Progenitor cell of endocrine pancreas (in vitro differentiated cells): Measurements from ENCODE around the gene SPTB. TPM values are rescaled to one million over a fixed set of nuclear protein-coding genes. Genes with fewer than 3 reads are reported as not detected.
A peak's percentile ranks its signal among the peaks of the same experiment; 100 is the strongest.

Experiments used
- DNase-seq: peaks from one replicate; pipeline ENCODE4 v3.0.0; 2021; ENCODE audit warnings: low spot score; ENCODE audit not compliant: unreplicated experiment
- H3K27ac Mint-ChIP-seq: 2 replicates; pipeline ENCODE4 v1.8.0; 2021; ENCODE audit warnings: mild to moderate bottlenecking, moderate library complexity, mixed read lengths
- H3K27me3 Mint-ChIP-seq: 2 replicates; pipeline ENCODE4 v1.8.0; 2021; ENCODE audit warnings: mixed read lengths
- H3K36me3 Mint-ChIP-seq: 2 replicates; pipeline ENCODE4 v1.8.0; 2022; ENCODE audit warnings: mixed read lengths; ENCODE audit not compliant: insufficient read depth
- H3K4me1 Mint-ChIP-seq: 2 replicates; pipeline ENCODE4 v1.8.0; 2021; ENCODE audit warnings: low read depth, mixed read lengths
- H3K4me3 Mint-ChIP-seq: 2 replicates; pipeline ENCODE4 v1.8.0; 2021; ENCODE audit warnings: low read depth, mild to moderate bottlenecking, moderate library complexity, mixed read lengths
- H3K9me3 Mint-ChIP-seq: 2 replicates; pipeline ENCODE4 v1.8.0; 2021; ENCODE audit warnings: low read depth, mixed read lengths
- total RNA-seq: library from RNA; stranded (reverse); gene quantifications from 2 replicates; pipeline ENCODE4 v1.2.1, GENCODE V29; 2021
- TF ChIP-seq, protein P1 (sequence below): fragments of 200-600 bp; sonication (generic); IDR thresholded peaks from one replicate; pipeline ENCODE4 v1.5.0; 2021; ENCODE audit warnings: antibody characterized with exemption, mild to moderate bottlenecking; ENCODE audit not compliant: unreplicated experiment

The SPTB gene
- total RNA-seq, 1 donor from 2014 or later: 1.7 TPM

DNA sequence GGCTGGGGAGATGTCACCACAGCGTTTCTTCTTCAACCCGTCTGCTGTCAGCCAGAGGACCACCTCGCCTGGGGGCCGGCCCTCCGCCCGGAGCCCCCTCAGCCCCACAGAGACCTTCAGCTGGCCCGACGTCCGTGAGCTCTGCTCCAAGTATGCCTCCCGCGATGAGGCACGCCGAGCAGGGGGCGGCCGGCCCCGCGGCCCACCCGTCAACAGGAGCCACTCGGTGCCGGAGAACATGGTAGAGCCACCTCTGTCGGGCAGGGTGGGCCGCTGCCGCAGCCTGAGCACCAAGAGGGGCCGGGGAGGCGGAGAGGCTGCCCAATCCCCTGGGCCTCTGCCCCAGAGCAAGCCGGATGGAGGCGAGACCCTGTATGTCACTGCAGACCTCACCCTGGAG is 136.6 kb downstream of the SPTB start:
- TF ChIP-seq, protein P1, sequence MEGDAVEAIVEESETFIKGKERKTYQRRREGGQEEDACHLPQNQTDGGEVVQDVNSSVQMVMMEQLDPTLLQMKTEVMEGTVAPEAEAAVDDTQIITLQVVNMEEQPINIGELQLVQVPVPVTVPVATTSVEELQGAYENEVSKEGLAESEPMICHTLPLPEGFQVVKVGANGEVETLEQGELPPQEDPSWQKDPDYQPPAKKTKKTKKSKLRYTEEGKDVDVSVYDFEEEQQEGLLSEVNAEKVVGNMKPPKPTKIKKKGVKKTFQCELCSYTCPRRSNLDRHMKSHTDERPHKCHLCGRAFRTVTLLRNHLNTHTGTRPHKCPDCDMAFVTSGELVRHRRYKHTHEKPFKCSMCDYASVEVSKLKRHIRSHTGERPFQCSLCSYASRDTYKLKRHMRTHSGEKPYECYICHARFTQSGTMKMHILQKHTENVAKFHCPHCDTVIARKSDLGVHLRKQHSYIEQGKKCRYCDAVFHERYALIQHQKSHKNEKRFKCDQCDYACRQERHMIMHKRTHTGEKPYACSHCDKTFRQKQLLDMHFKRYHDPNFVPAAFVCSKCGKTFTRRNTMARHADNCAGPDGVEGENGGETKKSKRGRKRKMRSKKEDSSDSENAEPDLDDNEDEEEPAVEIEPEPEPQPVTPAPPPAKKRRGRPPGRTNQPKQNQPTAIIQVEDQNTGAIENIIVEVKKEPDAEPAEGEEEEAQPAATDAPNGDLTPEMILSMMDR: no peak
- Mint-ChIP-seq H3K27me3 (no peaks in the 10 kb centered on the region), H3K4me3 (no peak overlapping the region), H3K36me3 (peaks cover 17% of the 10 kb centered on the region), H3K4me1 (peaks cover 6% of the 10 kb centered on the region), H3K9me3 (no peaks in the 10 kb centered on the region), H3K27ac (no peak overlapping the region)
- no peak for DNase-seq

DNA sequence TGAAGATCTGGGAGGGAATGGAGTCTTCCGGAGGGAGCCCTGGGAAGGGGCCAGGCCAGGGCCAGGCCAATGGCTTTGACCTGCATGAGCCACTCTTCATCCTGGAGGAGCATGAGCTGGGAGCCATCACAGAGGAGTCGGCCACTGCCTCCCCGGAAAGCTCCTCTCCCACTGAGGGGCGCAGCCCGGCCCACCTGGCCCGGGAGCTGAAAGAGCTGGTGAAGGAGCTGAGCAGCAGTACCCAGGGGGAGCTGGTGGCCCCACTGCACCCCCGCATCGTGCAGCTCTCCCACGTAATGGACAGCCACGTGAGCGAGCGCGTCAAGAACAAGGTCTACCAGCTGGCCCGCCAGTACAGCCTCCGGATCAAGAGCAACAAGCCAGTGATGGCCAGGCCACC is 137.7 kb downstream of the SPTB start:
- peaks cover 6% of the 10 kb centered on the region for H3K4me1 Mint-ChIP-seq
- no peaks in the 10 kb centered on the region for H3K27me3 Mint-ChIP-seq
- DNase-seq: no peak
- H3K9me3 Mint-ChIP-seq: no peaks in the 10 kb centered on the region
- no peak overlapping the region for H3K27ac Mint-ChIP-seq
- TF ChIP-seq, protein P1: no peak
- no peak overlapping the region for H3K4me3 Mint-ChIP-seq
- peaks cover 17% of the 10 kb centered on the region for H3K36me3 Mint-ChIP-seq

DNA sequence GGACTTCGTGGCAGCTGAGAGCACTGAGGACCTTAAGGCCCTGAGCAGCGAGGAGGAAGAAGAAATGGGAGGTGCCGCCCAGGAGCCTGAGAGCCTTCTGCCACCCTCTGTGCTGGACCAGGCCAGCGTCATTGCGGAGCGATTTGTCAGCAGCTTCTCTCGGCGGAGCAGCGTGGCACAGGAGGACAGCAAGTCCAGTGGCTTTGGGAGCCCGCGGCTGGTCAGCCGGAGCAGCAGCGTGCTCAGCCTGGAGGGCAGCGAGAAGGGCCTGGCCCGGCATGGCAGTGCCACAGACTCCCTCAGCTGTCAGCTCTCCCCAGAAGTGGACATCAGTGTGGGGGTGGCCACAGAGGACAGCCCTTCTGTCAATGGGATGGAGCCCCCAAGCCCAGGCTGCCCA is 138.5 kb downstream of the SPTB start:
- Mint-ChIP-seq H3K27ac (peak overlapping the region; percentile 62), H3K4me3 (no peak overlapping the region), H3K9me3 (no peaks in the 10 kb centered on the region), H3K4me1 (peaks cover 9% of the 10 kb centered on the region), H3K36me3 (peaks cover 15% of the 10 kb centered on the region), H3K27me3 (no peaks in the 10 kb centered on the region)
- TF ChIP-seq, protein P1: no peak
- DNase-seq: no peak

DNA sequence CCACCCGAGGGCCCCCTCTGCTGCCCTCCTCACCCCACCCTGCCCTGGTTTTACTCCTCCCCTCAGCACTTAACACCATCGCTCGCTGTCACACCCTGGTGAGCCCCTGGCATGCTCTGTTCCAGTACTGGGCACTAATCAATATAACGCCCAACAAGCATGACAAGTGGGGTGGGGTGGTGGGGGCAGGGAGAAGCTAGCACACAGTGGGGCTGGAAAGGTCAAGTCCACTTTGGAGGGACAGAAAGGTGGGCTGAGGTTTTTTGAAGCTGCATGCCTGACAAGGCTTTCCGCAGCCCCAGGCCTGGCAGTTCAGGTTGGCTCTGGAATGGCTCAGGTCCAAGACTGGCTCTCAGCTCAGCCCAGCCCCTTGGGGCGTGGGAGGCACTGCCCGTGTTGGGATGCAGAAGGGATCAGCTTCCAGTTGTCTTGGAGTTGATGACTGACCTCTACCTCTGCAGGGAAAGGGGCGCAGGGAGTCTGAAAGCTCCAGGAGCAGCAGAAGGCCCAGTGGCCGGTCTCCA is 141.4 kb downstream of the SPTB start:
- DNase-seq: no peak
- peaks cover 19% of the 10 kb centered on the region for H3K36me3 Mint-ChIP-seq
- no peaks in the 10 kb centered on the region for H3K9me3 Mint-ChIP-seq
- TF ChIP-seq, protein P1: no peak
- H3K27ac Mint-ChIP-seq: no peak overlapping the region
- H3K27me3 Mint-ChIP-seq: no peaks in the 10 kb centered on the region
- H3K4me1 Mint-ChIP-seq: peaks cover 6% of the 10 kb centered on the region
- H3K4me3 Mint-ChIP-seq: no peak overlapping the region

DNA sequence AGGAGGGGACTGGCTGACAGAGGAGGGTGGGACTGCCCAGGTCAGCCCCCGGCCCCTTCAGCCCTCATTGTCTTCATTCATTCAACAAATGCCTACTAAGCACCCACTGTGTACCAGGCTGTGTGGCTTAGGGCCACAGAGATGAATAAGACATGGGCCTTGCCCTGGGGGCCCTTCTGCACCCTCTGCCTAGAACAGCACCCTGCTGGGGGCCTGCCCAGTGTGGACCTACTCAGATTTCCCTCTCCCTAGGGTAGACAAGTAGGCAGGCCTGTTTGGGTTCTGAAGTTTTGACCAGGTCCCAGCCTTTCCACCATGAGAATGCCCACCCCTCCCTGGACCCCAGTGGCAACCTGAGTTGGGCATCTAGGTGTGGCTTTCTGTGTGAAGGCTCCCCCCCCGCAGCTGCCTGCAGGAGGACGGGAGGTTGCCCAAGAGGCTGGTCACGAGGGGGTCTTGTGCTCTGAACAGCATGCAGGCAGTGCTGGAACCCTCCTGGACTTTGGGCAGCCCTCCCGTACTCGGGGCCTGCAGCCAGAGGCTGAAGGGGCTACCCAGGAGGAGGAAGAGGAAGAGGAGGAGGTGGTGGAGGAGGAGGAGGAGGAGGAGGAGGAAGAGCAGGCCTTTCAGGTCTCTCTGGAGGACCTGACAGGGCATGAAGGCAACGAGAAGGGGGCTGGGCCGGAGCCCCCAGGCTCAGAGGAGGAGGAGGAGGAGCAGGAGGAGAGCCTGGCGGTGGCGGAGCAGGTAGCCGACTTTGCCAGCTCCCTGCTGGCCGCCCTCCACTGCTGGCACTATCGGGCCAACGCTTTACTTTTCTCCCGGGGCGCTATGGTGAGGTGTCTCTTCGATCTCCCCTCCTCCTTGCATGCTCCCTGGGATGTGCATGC is 142.1 kb downstream of the SPTB start:
- no peaks in the 10 kb centered on the region for H3K27me3 Mint-ChIP-seq
- TF ChIP-seq, protein P1: no peak
- peaks cover 6% of the 10 kb centered on the region for H3K4me1 Mint-ChIP-seq
- H3K27ac Mint-ChIP-seq: no peak overlapping the region
- DNase-seq: no peak
- peaks cover 19% of the 10 kb centered on the region for H3K36me3 Mint-ChIP-seq
- H3K4me3 Mint-ChIP-seq: no peak overlapping the region
- H3K9me3 Mint-ChIP-seq: no peaks in the 10 kb centered on the region
